Endothelial cell of umbilical vein (primary cell): ENCODE measurements around the gene HTRA3. TPM values are rescaled to one million over a fixed set of nuclear protein-coding genes. Genes with fewer than 3 reads are reported as not detected.

ENCODE experiments used
- BruUV-seq: library from RNA; stranded (reverse); fragments of 400-500 nt; replicated peaks from 2 replicates; lab custom pipeline; 2021; lab: Mats Ljungman, UMichigan
- CTCF ChIA-PET: fragments of 300-600, 350-600 bp; sonication (Branson Sonifier 250); formaldehyde crosslinking; loops from one replicate; lab custom pipeline; 2021; ENCODE audit warnings: antibody characterized with exemption, inconsistent platforms; lab: Charles Lee
- POLR2A ChIA-PET: fragments of 300-600, 350-600 bp; sonication (Branson Sonifier 250); formaldehyde crosslinking; loops from one replicate; lab custom pipeline; 2021; ENCODE audit warnings: antibody characterized with exemption, inconsistent platforms; lab: Charles Lee
- DNase-seq: peaks from one replicate; pipeline ENCODE4 v3.0.0-alpha.2; 2011; ENCODE audit warnings: low read depth, low spot score
- FAIRE-seq: peaks from 2 replicates; lab custom pipeline; 2011; peaks lifted over from hg19 to GRCh38; lab: Jason Lieb, UNC
- H2AFZ ChIP-seq: 2 replicates; pipeline ENCODE4 v1.6.0; 2012; ENCODE audit warnings: low read depth, low read length, control low read depth, inconsistent platforms
- H3K27ac ChIP-seq: 2 replicates; pipeline ENCODE4 v1.5.1; 2011; ENCODE audit warnings: low read depth, mild to moderate bottlenecking, control low read depth, low read length, moderate library complexity; ENCODE audit not compliant: insufficient read depth
- H3K27me3 ChIP-seq, 2 experiments: 2 replicates each; pipeline versions ENCODE4 v1.6.0 to v1.6.1; 2011; ENCODE audit warnings: low read length in 2 of 2, mixed read lengths in 1 of 2; ENCODE audit not compliant: control insufficient read depth in 2 of 2, insufficient read depth in 2 of 2
- H3K36me3 ChIP-seq, 2 experiments: 2 replicates in 1 of 2; 3 replicates in 1 of 2; pipeline ENCODE4 v1.5.1; 2011; ENCODE audit warnings: low read length in 2 of 2, mild to moderate bottlenecking in 1 of 2, moderate library complexity in 1 of 2; ENCODE audit not compliant: control insufficient read depth in 2 of 2, insufficient read depth in 2 of 2; ENCODE audit errors: extremely low read depth in 1 of 2
- H3K4me1 ChIP-seq: 3 replicates; pipeline ENCODE4 v1.5.1; 2011; ENCODE audit warnings: mild to moderate bottlenecking, low read length; ENCODE audit not compliant: control insufficient read depth, insufficient read depth; ENCODE audit errors: extremely low read depth
- H3K4me2 ChIP-seq: 2 replicates; pipeline ENCODE4 v1.6.1; 2011; ENCODE audit warnings: low read length, control low read depth, mixed read lengths; ENCODE audit not compliant: insufficient read depth
- H3K4me3 ChIP-seq, 3 experiments: fragments of 200-600 bp in 1 of 3; sonication (generic), shearing (Covaris generic) in 1 of 3; replicated peaks in 1 of 3; 2 replicates each; pipeline ENCODE4 v1.5.1; 2011 to 2016; ENCODE audit warnings: control low read depth in 3 of 3, low read length in 3 of 3, mild to moderate bottlenecking in 2 of 3, inconsistent platforms in 1 of 3, low read depth in 1 of 3, moderate library complexity in 1 of 3; ENCODE audit not compliant: insufficient read depth in 1 of 3
- H3K79me2 ChIP-seq: 2 replicates; pipeline ENCODE4 v1.6.0; 2012; ENCODE audit warnings: low read length, inconsistent platforms; ENCODE audit not compliant: control insufficient read depth, insufficient read depth
- H3K9ac ChIP-seq: replicated peaks from 2 replicates; pipeline ENCODE3; 2011; ENCODE audit warnings: low read length, control low read depth; ENCODE audit not compliant: insufficient read depth; ENCODE audit errors: extremely low read depth
- H3K9me1 ChIP-seq: replicated peaks from 3 replicates; pipeline ENCODE4 v1.6.0; 2011; ENCODE audit warnings: mild to moderate bottlenecking, low read length; ENCODE audit not compliant: control insufficient read depth, insufficient read depth; ENCODE audit errors: extremely low read depth
- H3K9me3 ChIP-seq: replicated peaks from 2 replicates; pipeline ENCODE4 v1.5.1; 2012; ENCODE audit warnings: low read length, inconsistent platforms; ENCODE audit not compliant: control insufficient read depth, insufficient read depth
- H4K20me1 ChIP-seq: replicated peaks from 2 replicates; pipeline ENCODE3; 2011; ENCODE audit warnings: mild to moderate bottlenecking, low read length; ENCODE audit not compliant: control insufficient read depth, insufficient read depth; ENCODE audit errors: extremely low read depth
- EZH2 ChIP-seq: IDR thresholded peaks from 2 replicates; pipeline ENCODE4 v1.6.1; 2012; ENCODE audit warnings: borderline replicate concordance, low read depth, mild to moderate bottlenecking, moderate library complexity, low read length, inconsistent platforms; ENCODE audit not compliant: severe bottlenecking
- FOS ChIP-seq: IDR thresholded peaks from 2 replicates; pipeline ENCODE4 v1.6.1; 2011; ENCODE audit warnings: mild to moderate bottlenecking, low read length, moderate library complexity, borderline replicate concordance; ENCODE audit not compliant: insufficient read depth
- GATA2 ChIP-seq: IDR thresholded peaks from 2 replicates; pipeline ENCODE4 v1.7.0; 2011; ENCODE audit warnings: low read depth, mild to moderate bottlenecking, moderate library complexity, mixed read lengths, low read length; ENCODE audit not compliant: insufficient read length, insufficient read depth
- JUN ChIP-seq: IDR thresholded peaks from 2 replicates; pipeline ENCODE4 v1.6.1; 2011; ENCODE audit warnings: borderline replicate concordance, low read depth; ENCODE audit not compliant: insufficient read length, insufficient read depth
- MYC ChIP-seq: IDR thresholded peaks from one replicate; pipeline ENCODE4 v1.6.1; 2011; ENCODE audit warnings: mild to moderate bottlenecking, low read depth, low read length
- POLR2A ChIP-seq: IDR thresholded peaks from 2 replicates; pipeline ENCODE4 v1.6.1; 2012; ENCODE audit warnings: low read depth, mild to moderate bottlenecking, control low read depth, low read length
- POLR2AphosphoS5 ChIP-seq: IDR thresholded peaks from 2 replicates; pipeline ENCODE4 v1.6.1; 2012; ENCODE audit warnings: low read depth, mild to moderate bottlenecking, control low read depth, low read length, moderate library complexity; ENCODE audit not compliant: insufficient read depth
- dilution Hi-C: fragments of 300-500 bp; cut with MboI; formaldehyde crosslinking; loops from one replicate; pipeline ENCODE4 v1.15.0; 2019; ENCODE audit warnings: low sequenced_read_pairs; ENCODE audit not compliant: extremely low pct_ligation_motif_present
- intact Hi-C: fragments of 100-400 bp; cut with micrococcal nuclease; formaldehyde crosslinking; loops from one replicate; pipeline ENCODE4 v1.10.0; 2022
- polyA plus RNA-seq, 4 experiments: library from polyadenylated mRNA; depleted of rRNA in 3 of 4; stranded (reverse) in 3 of 4; unstranded in 1 of 4; fragments of >200 nt; gene quantifications; 2 replicates each; pipeline versions ENCODE4 v1.2.1 to v1.2.3, GENCODE V29; 2011 to 2012; ENCODE audit warnings: missing spikeins in 1 of 4
- total RNA-seq: library from RNA; stranded (reverse); gene quantifications from 2 replicates; pipeline ENCODE4 v1.2.3, GENCODE V29; 2021
- TF ChIP-seq, protein P1 (sequence below): IDR thresholded peaks from 2 replicates; pipeline ENCODE4 v1.6.1; 2011; ENCODE audit not compliant: insufficient read depth, insufficient read length
- TF ChIP-seq, protein P2 (sequence below), 2 donors: IDR thresholded peaks; 1 replicate in 1 of 2; 2 replicates in 1 of 2; pipeline ENCODE4 v1.5.1; 2011; ENCODE audit warnings: low read length in 2 of 2, mild to moderate bottlenecking in 2 of 2, moderate library complexity in 2 of 2, control low read depth in 1 of 2, inconsistent platforms in 1 of 2, low read depth in 1 of 2; ENCODE audit not compliant: insufficient read depth in 1 of 2; ENCODE audit errors: extremely low read depth in 1 of 2

The HTRA3 gene
- total and polyA plus RNA-seq, 2 donors (not counting 3 experiments of a cell fraction or from before 2014, with no cell fraction given) = 9.0 to 12.0 TPM

DNA sequence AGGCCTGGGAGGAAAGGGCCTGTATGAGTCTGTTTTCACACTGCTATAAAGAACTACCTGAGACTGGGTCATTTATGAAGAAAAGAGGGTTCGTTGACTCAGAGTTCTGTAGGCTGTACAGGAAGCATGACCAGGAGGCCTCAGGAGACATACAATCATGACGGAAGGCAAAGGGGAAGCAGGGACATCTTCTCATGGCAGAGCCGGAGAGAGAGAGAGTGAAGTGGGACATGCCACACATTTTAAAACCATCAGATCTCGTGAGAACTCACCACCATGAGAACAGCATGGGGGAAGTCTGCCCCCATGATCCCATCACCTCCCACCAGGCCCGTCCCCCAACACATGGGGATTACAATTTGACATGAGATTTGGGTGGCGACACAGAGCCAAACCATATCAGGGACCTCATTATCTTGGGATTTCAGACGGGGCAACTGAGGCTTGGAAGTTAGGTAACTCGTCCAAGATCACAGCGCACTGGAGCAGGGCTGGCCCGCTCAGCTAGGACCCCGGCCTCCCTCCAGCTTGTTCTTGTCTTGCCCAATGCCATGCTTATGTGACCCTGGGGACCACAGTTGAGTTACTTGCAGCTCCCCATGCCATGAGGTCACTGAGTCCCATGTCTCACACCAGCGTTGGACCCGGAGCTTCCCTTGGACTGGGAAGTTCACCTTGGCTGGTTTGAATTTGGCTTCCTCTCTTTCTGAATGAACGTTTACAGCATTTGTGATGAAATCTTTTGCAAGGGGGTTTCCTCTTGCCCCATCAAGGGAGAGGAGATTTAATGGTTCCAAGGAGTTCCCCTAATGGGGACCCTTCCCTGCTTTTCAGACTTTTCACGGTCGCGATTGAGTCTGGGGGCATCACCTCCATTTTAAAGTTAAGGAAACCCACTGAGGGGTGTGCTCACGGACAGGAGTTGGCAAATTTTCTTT, 18.1 kb downstream of the HTRA3 start:
- dilution Hi-C loops (no loop called here), intact Hi-C loops (no loop called here)
- Histone ChIP-seq H3K36me3 (no peaks in the 10 kb centered on the region), H4K20me1 (no peaks in the 10 kb centered on the region), H3K9ac (no peak overlapping the region), H3K9me3 (no peaks in the 10 kb centered on the region), H3K27ac (no peak overlapping the region), H3K4me1 (no peaks in the 10 kb centered on the region), H3K27me3 (no peaks in the 10 kb centered on the region), H2AFZ (no peak overlapping the region), H3K79me2 (no peaks in the 10 kb centered on the region), H3K9me1 (no peaks in the 10 kb centered on the region), H3K4me2 (no peak overlapping the region), H3K4me3 (no peak overlapping the region)
- TF ChIP-seq, protein P1, sequence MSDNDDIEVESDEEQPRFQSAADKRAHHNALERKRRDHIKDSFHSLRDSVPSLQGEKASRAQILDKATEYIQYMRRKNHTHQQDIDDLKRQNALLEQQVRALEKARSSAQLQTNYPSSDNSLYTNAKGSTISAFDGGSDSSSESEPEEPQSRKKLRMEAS = no peak
- TF ChIP-seq MYC (no peak), EZH2 (no peak), FOS (no peak), POLR2AphosphoS5 (no peak), GATA2 (no peak), POLR2A (no peak), JUN (no peak)
- TF ChIP-seq, protein P2, sequence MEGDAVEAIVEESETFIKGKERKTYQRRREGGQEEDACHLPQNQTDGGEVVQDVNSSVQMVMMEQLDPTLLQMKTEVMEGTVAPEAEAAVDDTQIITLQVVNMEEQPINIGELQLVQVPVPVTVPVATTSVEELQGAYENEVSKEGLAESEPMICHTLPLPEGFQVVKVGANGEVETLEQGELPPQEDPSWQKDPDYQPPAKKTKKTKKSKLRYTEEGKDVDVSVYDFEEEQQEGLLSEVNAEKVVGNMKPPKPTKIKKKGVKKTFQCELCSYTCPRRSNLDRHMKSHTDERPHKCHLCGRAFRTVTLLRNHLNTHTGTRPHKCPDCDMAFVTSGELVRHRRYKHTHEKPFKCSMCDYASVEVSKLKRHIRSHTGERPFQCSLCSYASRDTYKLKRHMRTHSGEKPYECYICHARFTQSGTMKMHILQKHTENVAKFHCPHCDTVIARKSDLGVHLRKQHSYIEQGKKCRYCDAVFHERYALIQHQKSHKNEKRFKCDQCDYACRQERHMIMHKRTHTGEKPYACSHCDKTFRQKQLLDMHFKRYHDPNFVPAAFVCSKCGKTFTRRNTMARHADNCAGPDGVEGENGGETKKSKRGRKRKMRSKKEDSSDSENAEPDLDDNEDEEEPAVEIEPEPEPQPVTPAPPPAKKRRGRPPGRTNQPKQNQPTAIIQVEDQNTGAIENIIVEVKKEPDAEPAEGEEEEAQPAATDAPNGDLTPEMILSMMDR (IDR thresholded peaks at IDR 0.05; ENCODE audit: extremely low read depth in 1 of 2, insufficient read depth in 1 of 2, low read depth in 1 of 2, low read length in 2 of 2) = no peak
- POLR2A ChIA-PET = no interaction called here
- DNase-seq = no peak
- FAIRE-seq = no peak
- CTCF ChIA-PET = no interaction called here
- BruUV-seq = no TSS peak
